Stomach smooth muscle (tissue), 2 donors: ENCODE results near the gene GNAT3.

ENCODE experiments used
- H3K27ac ChIP-seq: one replicate; pipeline ENCODE4 v1.7.0; 2013; ENCODE audit warnings: mild to moderate bottlenecking, low read length, inconsistent platforms
- H3K27me3 ChIP-seq, 2 donors: one replicate each; pipeline ENCODE4 v1.7.0; 2013; ENCODE audit warnings: low read length in 2 of 2; ENCODE audit not compliant: insufficient read depth in 2 of 2, control insufficient read depth in 1 of 2
- H3K36me3 ChIP-seq, 2 donors: one replicate each; pipeline ENCODE4 v1.7.0; 2013; ENCODE audit warnings: low read length in 2 of 2; ENCODE audit not compliant: control insufficient read depth in 2 of 2, insufficient read depth in 2 of 2
- H3K4me1 ChIP-seq: one replicate; pipeline ENCODE4 v1.7.0; 2013; ENCODE audit warnings: low read length; ENCODE audit not compliant: control insufficient read depth, insufficient read depth
- H3K4me3 ChIP-seq, 2 donors: one replicate each; pipeline ENCODE4 v1.7.0; 2013; ENCODE audit warnings: low read length in 2 of 2
- H3K9ac ChIP-seq, 2 donors: one replicate each; pipeline ENCODE4 v1.7.0; 2013; ENCODE audit warnings: low read length in 2 of 2, mild to moderate bottlenecking in 1 of 2
- H3K9me3 ChIP-seq, 2 donors: one replicate each; pipeline ENCODE4 v1.7.0; 2013; ENCODE audit warnings: low read length in 2 of 2; ENCODE audit not compliant: control insufficient read depth in 2 of 2
- donor health status: healthy.
- donor health status: Pancreatic carcinoma.

The GNAT3 gene

DNA sequence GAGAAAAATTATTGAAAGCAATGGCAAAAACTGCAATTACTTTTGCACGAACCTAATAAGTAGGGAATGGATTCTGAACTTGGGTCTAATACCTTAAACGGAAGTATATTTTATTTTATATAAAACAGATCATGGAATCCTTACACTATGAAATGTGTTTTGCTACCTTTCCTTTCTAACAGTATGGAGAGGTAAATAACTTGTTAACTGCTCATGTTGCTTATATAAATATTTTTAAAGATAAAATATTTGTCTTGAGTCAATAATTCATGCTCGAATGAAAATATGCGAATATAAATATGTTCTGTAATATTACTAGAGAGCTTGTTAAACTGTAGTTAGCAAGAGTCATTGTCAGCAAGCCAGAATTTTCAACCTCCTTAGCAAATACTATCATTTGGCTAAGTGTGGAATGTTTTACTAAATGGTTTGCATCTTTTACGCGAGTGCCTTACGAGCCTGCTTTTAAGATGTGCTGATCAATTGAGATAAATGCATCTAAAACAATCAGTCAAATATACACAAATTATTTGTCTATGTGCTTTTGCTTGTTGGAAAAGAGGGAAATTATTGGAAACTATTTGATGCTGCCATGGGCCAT is 5.9 kb downstream of the GNAT3 start:
- no peaks in the 10 kb centered on the region for H3K4me1 ChIP-seq
- H3K4me3 ChIP-seq = no peak overlapping the region
- no peak overlapping the region for H3K9ac ChIP-seq
- H3K27ac ChIP-seq = no peak overlapping the region
- no peaks in the 10 kb centered on the region for H3K27me3 ChIP-seq
- H3K9me3 ChIP-seq = no peaks in the 10 kb centered on the region
- H3K36me3 ChIP-seq = no peaks in the 10 kb centered on the region

DNA sequence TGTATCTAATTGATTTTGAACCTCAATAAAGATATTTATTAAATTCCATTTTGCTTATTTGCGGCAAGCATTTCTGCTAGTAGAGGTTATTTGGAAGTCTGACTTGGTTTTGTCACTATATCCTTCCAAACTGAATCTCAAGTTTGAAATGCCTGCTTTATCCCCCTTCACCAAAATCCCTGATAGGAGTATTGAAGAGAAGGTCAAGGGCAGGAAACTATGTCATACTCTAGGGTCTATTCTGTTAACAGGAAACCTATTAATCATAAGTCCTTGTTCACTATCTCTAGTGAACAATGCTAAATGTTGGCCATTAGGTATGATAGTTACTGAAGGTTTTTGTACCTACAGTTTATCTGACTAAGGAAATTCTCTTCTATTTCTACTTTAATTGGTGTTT is 11.5 kb downstream of the GNAT3 start:
- Histone ChIP-seq H3K36me3 (no peaks in the 10 kb centered on the region), H3K4me3 (no peak overlapping the region), H3K9ac (no peak overlapping the region), H3K4me1 (no peaks in the 10 kb centered on the region), H3K9me3 (no peaks in the 10 kb centered on the region), H3K27me3 (no peaks in the 10 kb centered on the region), H3K27ac (no peak overlapping the region)

DNA sequence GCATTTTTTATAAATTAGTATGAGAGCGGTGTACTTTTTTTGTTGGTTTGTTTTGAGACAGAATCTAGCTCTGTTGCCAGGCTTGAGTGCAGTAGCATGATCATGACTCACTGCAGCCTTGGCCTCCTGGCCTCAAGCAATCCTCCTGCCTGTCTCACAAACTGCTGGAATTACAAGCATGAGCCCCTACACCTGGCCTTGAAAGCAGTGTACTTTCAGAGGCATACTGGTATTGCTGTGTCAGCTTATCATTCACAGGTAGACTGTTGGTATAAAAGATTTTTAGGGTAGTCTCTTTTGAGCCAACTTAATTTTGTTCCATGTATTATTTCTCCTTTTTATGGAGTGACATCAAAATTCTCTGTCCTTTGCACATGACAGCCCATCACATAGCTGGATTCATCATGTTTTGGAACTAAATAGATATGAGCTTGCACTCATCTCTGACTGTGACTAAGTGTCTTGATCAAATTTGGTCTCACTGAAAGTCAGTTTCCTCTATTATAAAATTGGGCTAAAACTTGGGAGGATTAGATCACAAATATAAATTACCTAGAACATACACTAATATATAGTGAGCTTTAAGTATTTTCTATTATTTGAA is 12.4 kb downstream of the GNAT3 start:
- Histone ChIP-seq H3K9ac (no peak overlapping the region), H3K27ac (no peak overlapping the region), H3K9me3 (no peaks in the 10 kb centered on the region), H3K36me3 (no peaks in the 10 kb centered on the region), H3K4me1 (no peaks in the 10 kb centered on the region), H3K4me3 (no peak overlapping the region), H3K27me3 (no peaks in the 10 kb centered on the region)

DNA sequence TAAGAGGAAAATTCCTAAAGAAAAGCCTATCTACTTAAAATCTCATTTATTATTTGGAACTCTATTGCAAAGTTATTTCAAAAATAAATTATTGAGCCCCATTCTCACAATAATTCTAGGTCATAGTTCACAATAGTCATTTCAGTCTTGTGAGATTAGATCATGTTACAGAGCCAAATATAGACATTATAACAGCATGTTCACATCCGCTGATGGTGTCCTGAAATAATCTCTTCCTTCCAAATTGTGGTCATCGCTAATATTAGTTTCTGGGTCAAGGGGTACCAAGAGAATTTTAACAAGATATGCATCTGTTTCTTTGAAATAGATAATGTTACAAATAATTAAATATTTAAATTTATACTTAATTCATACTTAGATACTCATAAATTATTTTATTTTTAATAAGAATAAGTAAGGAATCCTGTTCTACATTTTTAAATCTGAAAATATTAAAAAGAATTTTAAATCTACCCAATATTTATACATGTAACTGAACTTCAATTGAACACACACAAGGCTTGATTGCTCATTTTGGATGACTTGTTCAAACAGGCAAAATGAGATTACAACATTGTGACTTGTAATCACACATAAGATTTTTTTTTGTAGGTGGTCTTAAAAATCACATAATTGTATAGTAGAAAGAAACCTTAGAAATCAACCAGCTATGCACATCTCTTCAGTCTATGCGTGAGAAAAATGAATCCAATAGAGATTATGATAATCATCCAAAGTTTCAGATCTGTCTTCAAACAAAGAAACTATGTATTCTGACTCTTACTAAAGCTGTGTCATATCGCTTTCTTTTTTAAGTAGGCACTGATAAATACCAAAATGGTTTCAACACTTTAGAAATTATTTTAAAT is 13.1 kb downstream of the GNAT3 start:
- Histone ChIP-seq H3K27ac (no peak overlapping the region), H3K36me3 (no peaks in the 10 kb centered on the region), H3K4me3 (no peak overlapping the region)

DNA sequence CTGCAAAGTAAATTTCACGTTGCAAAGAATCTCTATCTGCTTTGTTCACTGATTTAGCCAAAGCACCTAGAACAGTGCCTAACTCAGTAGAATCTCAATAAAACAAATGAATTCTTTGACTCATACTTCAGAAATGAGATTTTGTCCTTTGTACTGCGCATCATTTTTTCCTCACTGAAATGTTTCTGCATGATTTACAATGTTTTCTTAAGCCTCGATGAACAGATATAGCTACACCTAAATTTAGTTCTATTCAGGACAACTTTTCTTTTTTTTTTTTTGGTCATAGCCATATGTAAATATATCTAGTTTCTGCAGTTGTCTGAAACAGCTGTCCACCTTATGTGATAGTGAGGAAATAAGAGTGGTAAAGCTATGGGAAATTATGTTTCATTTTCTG is 15.3 kb downstream of the GNAT3 start:
- H3K36me3 ChIP-seq = no peaks in the 10 kb centered on the region
- no peak overlapping the region for H3K4me3 ChIP-seq
- H3K27ac ChIP-seq = no peak overlapping the region
- H3K27me3 ChIP-seq = no peaks in the 10 kb centered on the region
- H3K9ac ChIP-seq = no peak overlapping the region
- no peaks in the 10 kb centered on the region for H3K4me1 ChIP-seq
- no peaks in the 10 kb centered on the region for H3K9me3 ChIP-seq

More for the DNA sequence above, 13.1 kb downstream of the GNAT3 start:
- Histone ChIP-seq H3K9me3 (no peaks in the 10 kb centered on the region), H3K9ac (no peak overlapping the region), H3K4me1 (no peaks in the 10 kb centered on the region), H3K27me3 (no peaks in the 10 kb centered on the region)

DNA sequence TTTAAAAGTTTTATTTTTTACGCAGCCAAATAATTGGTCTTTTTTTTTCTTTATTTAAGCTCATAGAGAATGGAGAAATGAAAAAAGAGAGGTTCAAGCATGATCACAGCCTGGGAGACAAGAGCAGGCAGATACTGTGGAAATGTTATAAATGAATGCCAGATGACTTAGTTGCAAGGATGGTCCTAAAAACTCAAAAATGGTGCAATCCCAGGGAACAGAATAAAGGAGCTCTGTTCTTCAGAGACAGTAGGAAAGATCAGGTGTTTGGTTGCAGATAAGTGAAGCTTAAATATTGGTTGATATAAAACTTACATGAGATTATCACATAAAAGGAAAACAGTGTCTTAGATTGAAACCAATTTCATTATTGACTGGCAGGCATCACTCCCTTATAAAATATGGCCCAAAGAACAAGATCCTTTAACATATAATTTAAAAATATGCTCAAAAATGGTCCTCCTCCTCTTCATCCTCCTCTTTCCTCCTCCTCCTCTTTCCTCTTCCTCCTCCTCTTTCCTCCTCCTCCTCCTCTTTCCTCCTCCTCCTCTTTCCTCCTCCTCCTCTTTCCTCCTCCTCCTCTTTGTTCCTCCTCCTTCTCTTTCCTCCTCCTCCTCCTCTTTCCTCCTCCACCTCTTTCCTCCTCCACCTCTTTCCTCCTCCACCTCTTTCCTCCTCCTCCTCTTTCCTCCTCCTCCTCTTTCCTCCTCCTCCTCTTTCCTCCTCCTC is 18.6 kb downstream of the GNAT3 start:
- Histone ChIP-seq H3K36me3 (no peaks in the 10 kb centered on the region), H3K9ac (no peak overlapping the region), H3K27me3 (no peaks in the 10 kb centered on the region), H3K27ac (no peak overlapping the region), H3K4me1 (no peaks in the 10 kb centered on the region), H3K9me3 (no peaks in the 10 kb centered on the region), H3K4me3 (no peak overlapping the region)

DNA sequence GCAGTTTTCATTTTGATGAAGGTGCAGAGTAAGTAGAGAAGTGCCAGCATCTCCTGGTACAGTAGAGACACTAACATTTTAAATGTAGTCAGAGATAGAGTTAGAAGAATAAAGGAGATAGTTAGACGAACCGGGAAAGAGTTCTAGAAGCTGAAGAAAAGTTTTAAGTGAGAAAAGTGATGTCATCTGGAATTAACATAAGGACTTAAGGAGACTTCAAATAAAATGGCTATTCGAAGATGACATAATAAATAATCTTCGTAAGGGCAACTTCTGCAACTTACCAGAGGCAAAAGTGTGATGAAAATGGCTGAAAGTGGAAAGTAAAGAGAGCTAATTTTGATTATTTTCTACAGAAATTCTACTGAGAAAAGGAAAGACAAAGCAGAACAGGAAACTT is 20.4 kb downstream of the GNAT3 start:
- Histone ChIP-seq H3K9ac (no peak overlapping the region), H3K36me3 (no peaks in the 10 kb centered on the region), H3K27me3 (no peaks in the 10 kb centered on the region), H3K4me1 (no peaks in the 10 kb centered on the region), H3K27ac (no peak overlapping the region), H3K4me3 (no peak overlapping the region), H3K9me3 (no peaks in the 10 kb centered on the region)

DNA sequence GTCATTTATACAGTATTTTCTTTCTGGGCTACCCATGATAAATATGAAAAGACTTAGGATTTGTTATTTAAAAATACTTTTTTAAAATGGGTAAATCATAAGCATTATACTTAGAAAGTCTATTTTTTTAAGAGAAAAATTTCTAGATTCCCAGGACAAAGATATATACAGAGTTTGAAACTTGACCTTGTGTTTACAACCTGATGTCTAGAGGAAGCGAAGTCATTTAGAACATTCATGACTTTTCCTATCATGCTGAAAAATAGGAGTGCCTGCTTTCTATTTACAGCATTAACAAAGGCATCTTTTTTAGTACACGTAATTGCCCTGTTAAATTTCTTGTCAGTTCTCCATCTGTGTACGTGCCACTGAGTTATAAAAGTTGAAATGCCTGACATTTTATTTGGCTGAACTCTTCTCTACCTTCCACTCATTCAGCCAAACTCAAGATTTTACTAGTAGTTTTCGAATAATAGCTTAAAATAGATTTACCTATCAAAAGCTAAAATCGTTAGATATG is 23.0 kb downstream of the GNAT3 start:
- Histone ChIP-seq H3K4me3 (no peak overlapping the region), H3K9ac (no peak overlapping the region), H3K36me3 (no peaks in the 10 kb centered on the region), H3K27me3 (no peaks in the 10 kb centered on the region), H3K27ac (no peak overlapping the region), H3K9me3 (no peaks in the 10 kb centered on the region), H3K4me1 (no peaks in the 10 kb centered on the region)

DNA sequence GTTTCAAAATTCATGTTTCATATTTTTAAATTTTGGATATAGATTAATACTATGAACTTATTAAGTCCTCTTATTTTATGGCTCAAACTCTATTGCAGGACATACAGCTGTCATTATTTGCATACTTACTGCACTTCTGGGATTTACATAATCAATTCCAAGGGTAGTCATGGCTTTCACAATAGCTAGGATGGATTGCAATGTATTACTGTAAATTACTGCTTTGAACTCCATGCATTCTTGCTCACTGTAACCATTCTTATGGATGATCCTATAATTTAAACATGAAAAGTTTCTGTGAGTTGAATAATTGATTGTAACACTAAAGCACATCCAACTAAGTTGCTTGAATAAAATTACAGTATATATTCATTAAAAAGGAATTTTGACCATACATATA is 23.5 kb downstream of the GNAT3 start:
- H3K27ac ChIP-seq = no peak overlapping the region
- H3K9ac ChIP-seq = no peak overlapping the region
- no peaks in the 10 kb centered on the region for H3K4me1 ChIP-seq
- no peak overlapping the region for H3K4me3 ChIP-seq
- H3K9me3 ChIP-seq = no peaks in the 10 kb centered on the region
- no peaks in the 10 kb centered on the region for H3K36me3 ChIP-seq
- H3K27me3 ChIP-seq = no peaks in the 10 kb centered on the region

DNA sequence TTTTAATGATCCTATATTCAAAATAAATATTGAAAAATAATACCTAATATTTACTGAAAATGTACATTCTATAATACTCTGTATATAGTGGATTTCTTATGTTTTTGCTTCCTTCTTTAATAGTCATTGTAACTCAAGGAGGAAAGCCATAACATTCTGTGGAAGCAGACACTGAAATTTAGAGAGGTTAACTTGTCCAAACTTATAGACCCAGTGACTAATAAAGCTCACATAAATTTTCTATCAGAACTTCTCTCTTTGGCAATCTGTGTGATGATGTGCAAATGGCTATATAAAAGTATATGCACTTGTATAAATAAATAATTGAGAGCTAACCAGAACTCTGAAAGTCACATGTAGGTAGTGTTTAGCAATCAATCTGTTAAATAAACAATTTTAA is 26.1 kb downstream of the GNAT3 start:
- Histone ChIP-seq H3K27me3 (no peaks in the 10 kb centered on the region), H3K27ac (no peak overlapping the region), H3K4me3 (no peak overlapping the region), H3K4me1 (no peaks in the 10 kb centered on the region), H3K9ac (no peak overlapping the region), H3K36me3 (no peaks in the 10 kb centered on the region), H3K9me3 (no peaks in the 10 kb centered on the region)
